GM23338 (cell line): ENCODE measurements around the gene ACD. TPM values are rescaled to one million over a fixed set of nuclear protein-coding genes. Genes with fewer than 3 reads are reported as not detected.

ENCODE experiments used
- ATAC-seq: fragments of 200-7000 bp; cut with Tn5 transposase; 3 replicates; pipeline ENCODE4 v1.9.1; 2020
- DNase-seq: peaks from one replicate; pipeline ENCODE4 v3.0.0-alpha.2; 2015; ENCODE audit warnings: low spot score
- H2AFZ ChIP-seq: fragments of 200-600 bp; sonication (generic); 2 replicates; pipeline ENCODE4 v1.8.0; 2016; ENCODE audit warnings: antibody characterized with exemption, mild to moderate bottlenecking, moderate library complexity
- H3F3A ChIP-seq: fragments of 200-600 bp; sonication (generic); replicated peaks from 2 replicates; pipeline ENCODE4 v1.8.0; 2017; ENCODE audit warnings: antibody characterized with exemption, mixed run types, low read depth
- H3K27ac ChIP-seq: fragments of 200-600 bp; sonication (generic); 2 replicates; pipeline ENCODE4 v1.6.1; 2016; ENCODE audit warnings: low read depth
- H3K27me3 ChIP-seq: fragments of 200-600 bp; sonication (generic); 2 replicates; pipeline ENCODE4 v1.8.0; 2016; ENCODE audit warnings: mild to moderate bottlenecking, mixed run types, moderate library complexity; ENCODE audit not compliant: insufficient read depth
- H3K36me3 ChIP-seq: fragments of 200-600 bp; sonication (generic); 2 replicates; pipeline ENCODE4 v1.8.0; 2016; ENCODE audit warnings: mild to moderate bottlenecking; ENCODE audit not compliant: insufficient read depth
- H3K4me1 ChIP-seq: fragments of 200-600 bp; sonication (generic); 2 replicates; pipeline ENCODE4 v1.8.0; 2016; ENCODE audit warnings: mild to moderate bottlenecking, moderate library complexity; ENCODE audit not compliant: insufficient read depth
- H3K4me2 ChIP-seq: fragments of 200-600 bp; sonication (generic); 2 replicates; pipeline ENCODE4 v1.7.1; 2017; ENCODE audit warnings: mixed run types
- H3K4me3 ChIP-seq: fragments of 200-600 bp; sonication (generic); 2 replicates; pipeline ENCODE4 v1.6.1; 2016; ENCODE audit warnings: mixed run types
- H3K79me2 ChIP-seq: fragments of 200-600 bp; sonication (generic); replicated peaks from 2 replicates; pipeline ENCODE4 v1.8.0; 2017; ENCODE audit warnings: mild to moderate bottlenecking; ENCODE audit not compliant: insufficient read depth
- H3K9me2 ChIP-seq: fragments of 200-600 bp; sonication (generic); 2 replicates; pipeline ENCODE4 v1.8.0; 2017; ENCODE audit not compliant: insufficient read depth
- H4K20me1 ChIP-seq: fragments of 200-600 bp; sonication (generic); replicated peaks from 2 replicates; pipeline ENCODE4 v1.8.0; 2017; ENCODE audit warnings: mild to moderate bottlenecking; ENCODE audit not compliant: insufficient read depth
- H3K27ac Mint-ChIP-seq: 2 replicates; pipeline ENCODE4 v1.8.0; 2020; ENCODE audit warnings: inconsistent platforms, mild to moderate bottlenecking, moderate library complexity, mixed read lengths
- H3K27me3 Mint-ChIP-seq: 3 replicates; pipeline ENCODE4 v1.8.0; 2022; ENCODE audit warnings: low read depth, mild to moderate bottlenecking, moderate library complexity, mixed read lengths, inconsistent platforms; ENCODE audit not compliant: insufficient read depth, poor library complexity
- H3K36me3 Mint-ChIP-seq: 3 replicates; pipeline ENCODE4 v1.8.0; 2021; ENCODE audit warnings: low read depth, mild to moderate bottlenecking, inconsistent platforms, moderate library complexity, mixed read lengths
- H3K4me1 Mint-ChIP-seq: 3 replicates; pipeline ENCODE4 v1.8.0; 2020; ENCODE audit warnings: mild to moderate bottlenecking, inconsistent platforms, mixed read lengths
- H3K4me3 Mint-ChIP-seq: 3 replicates; pipeline ENCODE4 v1.8.0; 2021; ENCODE audit warnings: moderate library complexity, mild to moderate bottlenecking, inconsistent platforms, mixed read lengths
- H3K9me3 Mint-ChIP-seq: 3 replicates; pipeline ENCODE4 v1.8.0; 2020; ENCODE audit warnings: moderate library complexity, mild to moderate bottlenecking, inconsistent platforms, mixed read lengths
- ETS1 ChIP-seq: IDR thresholded peaks from 2 replicates; pipeline ENCODE4 v1.6.1; 2016; ENCODE audit warnings: antibody characterized with exemption
- EZH2 ChIP-seq: fragments of 200-600 bp; sonication (generic); IDR thresholded peaks from one replicate; pipeline ENCODE4 v1.8.0; 2017; ENCODE audit warnings: antibody characterized with exemption, mild to moderate bottlenecking, low read depth; ENCODE audit not compliant: unreplicated experiment
- JUNB ChIP-seq: IDR thresholded peaks from one replicate; pipeline ENCODE4 v1.6.1; 2016; ENCODE audit warnings: antibody characterized with exemption; ENCODE audit not compliant: unreplicated experiment
- NANOG ChIP-seq: IDR thresholded peaks from 2 replicates; pipeline ENCODE4 v1.6.1; 2016; ENCODE audit warnings: antibody characterized with exemption, borderline replicate concordance
- REST ChIP-seq: IDR thresholded peaks from one replicate; pipeline ENCODE4 v1.6.1; 2018; ENCODE audit warnings: antibody characterized with exemption; ENCODE audit not compliant: unreplicated experiment
- STAT1 ChIP-seq: IDR thresholded peaks from one replicate; pipeline ENCODE4 v1.6.1; 2016; ENCODE audit warnings: antibody characterized with exemption; ENCODE audit not compliant: unreplicated experiment
- ZNF114 ChIP-seq: fragments of 250-450 bp; sonication (Bioruptor Pico); IDR thresholded peaks from 2 replicates; pipeline ENCODE4 v1.5.0; 2020; ENCODE audit warnings: mild to moderate bottlenecking, moderate library complexity
- ZNF331 ChIP-seq: fragments of 250-450 bp; sonication (Bioruptor Pico); IDR thresholded peaks from 2 replicates; pipeline ENCODE4 v1.5.0; 2020; ENCODE audit warnings: low read depth, mild to moderate bottlenecking, moderate library complexity
- ZNF462 ChIP-seq: fragments of 250-450 bp; sonication (Bioruptor Pico); IDR thresholded peaks from 2 replicates; pipeline ENCODE4 v1.5.0; 2020; ENCODE audit warnings: mild to moderate bottlenecking, moderate library complexity
- polyA plus RNA-seq: library from polyadenylated mRNA; unstranded; fragments of >200 nt; fragmentation: Nextera tagmentation; extraction: Ambion mirVana; gene quantifications from 2 replicates; pipeline ENCODE4 v1.2.1, GENCODE V29; 2016
- total RNA-seq: library from RNA; depleted of rRNA; stranded (reverse); fragments of >200 nt; shearing (Covaris generic); gene quantifications from 2 replicates; pipeline ENCODE4 v1.2.3, GENCODE V29; 2014

Gene ACD
- total and polyA plus RNA-seq, 2 experiments from 2014 or later, result 38.7 to 51.7 TPM

GRCh38 chr16:67648764-67649407 lies 11.2 kb downstream of the ACD start:
- Histone ChIP-seq H3K4me3 (peak overlapping the region; percentile 46), H3K36me3 (no peaks in the 10 kb centered on the region), H3K9me2 (no peaks in the 10 kb centered on the region), H3K4me2 (peak overlapping the region; percentile 78), H4K20me1 (no peaks in the 10 kb centered on the region; the same call in 1 of the 2 replicates), H3K4me1 (no peaks in the 10 kb centered on the region; the same call in 1 of the 2 replicates), H3K27me3 (peaks cover 81% of the 10 kb centered on the region), H3F3A (peaks cover 5% of the 10 kb centered on the region; the same call in 1 of the 2 replicates), H3K79me2 (no peaks in the 10 kb centered on the region), H3K27ac (no peak overlapping the region), H2AFZ (peak overlapping the region; percentile 86)
- no peaks in the 10 kb centered on the region for H3K9me3 Mint-ChIP-seq
- DNase-seq (peak; percentile 40), ATAC-seq (peak; percentile 0; the same call in 1 of the 3 replicates)
- no peak overlapping the region for H3K27ac Mint-ChIP-seq
- H3K27me3 Mint-ChIP-seq, result peaks cover 77% of the 10 kb centered on the region
- TF ChIP-seq JUNB (no peak), ETS1 (no peak), ZNF331 (CRISPR knock-in tag) (no peak), REST (no peak), STAT1 (no peak), NANOG (no peak), ZNF462 (CRISPR knock-in tag) (no peak), EZH2 (no peak), ZNF114 (CRISPR knock-in tag) (no peak)
- H3K4me3 Mint-ChIP-seq, result peak overlapping the region; percentile 55
- H3K4me1 Mint-ChIP-seq, result peaks cover 13% of the 10 kb centered on the region
- peaks cover 4% of the 10 kb centered on the region; the same call in 1 of the 3 replicates for H3K36me3 Mint-ChIP-seq
